HG02852 (cell line): ENCODE measurements around the gene RASL10B.

Experiments used
- ATAC-seq: cut with Tn5 transposase; IDR thresholded peaks from one replicate; pipeline ENCODE4 v1.9.1; 2021; ENCODE audit warnings: mild to moderate bottlenecking, moderate library complexity; ENCODE audit not compliant: unreplicated experiment

Gene RASL10B

GRCh38 chr17:35716897-35717465 lies 14.5 kb upstream of the RASL10B start:
- no peak for ATAC-seq

GRCh38 chr17:35717475-35717874 lies 14.0 kb upstream of the RASL10B start:
- no peak for ATAC-seq

GRCh38 chr17:35723735-35724134 lies 7.7 kb upstream of the RASL10B start:
- no peak for ATAC-seq

DNA sequence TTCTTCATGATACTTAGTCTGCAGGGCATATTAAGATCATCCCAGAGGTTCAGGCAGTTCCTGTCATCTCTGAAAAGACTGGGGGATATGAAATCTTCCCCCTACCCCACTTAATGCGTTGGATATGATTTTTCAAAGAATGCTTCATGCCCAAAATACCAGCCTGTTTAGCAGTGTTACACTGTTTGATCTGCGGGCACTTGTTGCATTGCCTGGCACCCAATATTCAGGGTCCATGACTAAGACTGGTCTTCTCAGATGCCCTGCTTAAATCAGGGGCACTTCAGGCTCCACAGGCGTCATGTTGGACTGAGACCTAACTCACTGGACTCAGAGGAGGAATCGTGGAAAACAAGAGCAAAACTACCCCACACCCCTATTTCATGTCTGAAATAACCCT lies 6.4 kb upstream of the RASL10B start:
- no peak for ATAC-seq

DNA sequence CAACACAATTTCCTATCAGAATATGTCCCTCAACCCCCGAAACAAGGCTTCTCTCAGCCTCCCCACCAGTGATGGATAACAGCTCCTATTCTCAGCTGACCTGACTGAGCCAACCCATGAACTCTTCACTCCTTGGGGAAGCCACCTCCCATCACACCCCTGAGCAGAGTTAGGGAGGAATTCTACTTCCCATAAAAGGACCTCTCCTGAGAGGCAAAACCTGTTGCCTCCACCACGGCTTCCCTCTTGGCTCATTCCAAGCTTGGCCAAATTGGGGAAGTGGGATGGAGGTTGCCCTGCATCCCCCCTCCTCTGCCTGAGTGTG lies 5.7 kb upstream of the RASL10B start:
- ATAC-seq = no peak

GRCh38 chr17:35726127-35726952 lies 5.1 kb upstream of the RASL10B start:
- ATAC-seq = no peak

DNA sequence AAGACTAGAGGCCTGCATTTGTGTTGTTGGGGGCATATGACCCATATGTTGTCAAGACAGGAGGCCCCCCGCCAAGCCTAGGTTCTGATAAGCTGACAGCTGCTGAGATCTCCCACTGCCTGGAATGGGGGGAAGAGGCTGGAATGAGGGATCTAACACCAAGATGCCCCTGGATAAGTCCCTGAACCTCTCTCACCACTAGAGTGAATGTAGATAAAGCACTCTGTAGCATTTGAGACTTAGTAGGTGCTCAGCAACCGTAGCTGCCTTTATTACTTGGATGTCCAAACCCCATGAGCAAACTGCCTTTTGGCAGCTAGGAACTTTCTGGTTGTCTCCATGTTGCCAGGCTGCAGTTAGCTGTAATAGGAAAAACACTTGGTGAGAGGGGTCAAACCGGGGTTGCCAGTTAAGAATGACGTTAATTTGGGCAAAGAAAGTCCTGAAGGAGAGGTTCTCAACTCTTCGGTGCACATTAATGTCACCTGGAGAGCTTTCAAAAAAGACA lies 4.4 kb upstream of the RASL10B start:
- ATAC-seq = no peak

DNA sequence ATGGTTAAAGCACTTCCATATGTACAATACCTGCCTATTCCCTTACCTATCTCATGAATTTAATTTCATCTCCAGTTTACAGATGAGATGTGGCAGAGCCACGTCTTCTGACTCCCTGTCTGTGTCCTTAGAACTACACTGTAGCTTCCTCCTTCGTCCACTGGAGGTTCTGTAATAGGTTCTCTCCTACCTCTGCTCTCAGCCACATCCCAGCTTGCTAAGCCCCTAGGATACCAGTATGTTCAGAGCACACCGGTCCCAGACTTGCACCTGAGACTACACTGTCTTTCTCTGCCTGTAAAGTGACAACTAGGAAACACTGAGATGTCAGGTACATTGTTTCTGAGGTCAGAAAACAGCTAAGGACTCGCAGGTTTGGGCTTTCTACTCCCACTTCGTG lies 3.8 kb upstream of the RASL10B start:
- no peak for ATAC-seq

DNA sequence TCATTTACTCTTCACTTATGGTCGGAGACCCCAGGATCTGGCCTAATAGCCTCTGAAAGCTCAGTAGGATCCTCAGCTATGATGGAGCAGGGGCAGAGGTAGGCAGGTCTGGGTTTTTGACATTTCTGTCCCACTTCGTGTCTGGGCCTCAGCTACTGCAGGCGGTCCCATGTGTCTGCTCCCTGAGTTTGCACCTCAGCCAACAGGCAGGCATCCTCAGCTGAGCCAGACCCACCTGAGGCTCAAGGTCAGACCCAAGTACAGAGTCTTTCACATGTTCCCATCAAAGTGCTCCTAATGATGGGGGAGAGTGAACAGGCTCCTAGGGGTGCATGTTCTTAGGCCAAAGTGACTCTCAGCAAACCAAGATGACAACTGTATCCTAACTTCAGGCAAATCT lies 2.9 kb upstream of the RASL10B start:
- no peak for ATAC-seq

GRCh38 chr17:35729405-35729833 lies 2.0 kb upstream of the RASL10B start:
- no peak for ATAC-seq

GRCh38 chr17:35730400-35731005 lies 936 bp upstream of the RASL10B start:
- ATAC-seq = no peak

- ATAC-seq = no peak
Observed at GRCh38 chr17:35731917-35732805, 722 bp downstream of the RASL10B start.

DNA sequence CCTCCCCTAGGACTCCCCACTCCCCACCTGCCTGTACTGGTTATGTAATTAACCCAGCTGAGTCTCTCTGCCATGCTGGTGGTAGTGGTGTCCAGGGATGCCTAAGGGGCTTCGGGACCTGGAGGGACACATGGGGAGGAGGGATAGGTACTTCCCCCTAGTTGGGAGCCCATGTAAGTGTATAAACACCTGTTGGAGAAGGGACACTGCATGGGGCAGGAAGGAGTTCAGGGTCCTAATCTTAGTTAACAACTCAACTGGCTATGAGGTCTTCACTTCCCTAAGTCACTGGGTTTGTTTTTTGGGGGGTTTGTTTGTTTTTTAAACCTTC lies 1.3 kb downstream of the RASL10B start:
- ATAC-seq = no peak

- ATAC-seq = no peak
Observed at GRCh38 chr17:35733366-35733765, 1.9 kb downstream of the RASL10B start.

DNA sequence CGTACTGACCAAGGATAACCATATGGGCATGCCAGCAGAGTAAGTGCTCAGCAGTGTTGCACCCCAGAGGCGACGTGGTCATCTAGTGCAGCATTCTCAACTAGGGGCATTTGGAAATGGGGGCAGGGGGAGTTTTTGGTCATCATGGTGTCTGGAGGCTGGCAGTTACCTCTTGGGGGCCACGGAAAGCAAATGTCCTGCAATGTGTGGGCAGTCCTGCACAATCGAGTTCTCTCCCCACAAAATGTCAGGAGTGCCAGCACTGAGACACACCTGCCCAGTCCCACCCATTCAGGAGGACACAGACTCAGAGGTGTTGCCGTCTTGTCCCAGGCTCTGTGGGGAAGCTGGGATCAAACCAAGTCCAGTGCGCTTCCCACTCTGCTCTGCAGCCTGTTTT lies 3.0 kb downstream of the RASL10B start:
- ATAC-seq = no peak

DNA sequence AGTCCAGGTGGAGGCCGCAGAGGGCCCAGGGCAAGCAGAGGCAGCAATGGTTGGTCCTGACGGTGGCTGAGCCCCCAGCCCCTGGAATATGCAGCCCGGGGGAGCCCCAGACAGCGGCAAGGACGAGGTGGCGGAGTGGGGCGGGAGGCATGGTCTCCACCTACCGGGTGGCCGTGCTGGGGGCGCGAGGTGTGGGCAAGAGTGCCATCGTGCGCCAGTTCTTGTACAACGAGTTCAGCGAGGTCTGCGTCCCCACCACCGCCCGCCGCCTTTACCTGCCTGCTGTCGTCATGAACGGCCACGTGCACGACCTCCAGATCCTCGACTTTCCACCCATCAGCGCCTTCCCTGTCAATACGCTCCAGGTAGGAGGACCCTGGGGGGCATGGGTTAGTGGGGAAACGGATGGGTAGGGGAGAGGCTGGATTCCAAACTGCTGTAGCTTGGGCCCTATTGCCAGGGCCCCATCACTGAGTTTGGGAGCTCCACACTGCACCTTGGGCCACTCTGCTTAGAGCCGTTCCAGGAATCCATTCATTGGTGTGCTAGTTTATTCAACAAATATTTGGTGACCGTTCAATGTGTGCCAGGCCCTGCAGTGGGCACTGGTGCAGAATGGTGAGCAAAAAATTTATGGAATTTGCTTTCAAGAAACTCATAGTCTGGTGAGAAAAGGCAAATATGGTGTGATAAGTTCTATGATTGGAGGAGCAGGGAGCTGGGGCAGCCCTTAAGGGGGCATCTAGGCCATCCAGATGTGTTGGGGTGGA lies 3.8 kb downstream of the RASL10B start:
- ATAC-seq = no peak

DNA sequence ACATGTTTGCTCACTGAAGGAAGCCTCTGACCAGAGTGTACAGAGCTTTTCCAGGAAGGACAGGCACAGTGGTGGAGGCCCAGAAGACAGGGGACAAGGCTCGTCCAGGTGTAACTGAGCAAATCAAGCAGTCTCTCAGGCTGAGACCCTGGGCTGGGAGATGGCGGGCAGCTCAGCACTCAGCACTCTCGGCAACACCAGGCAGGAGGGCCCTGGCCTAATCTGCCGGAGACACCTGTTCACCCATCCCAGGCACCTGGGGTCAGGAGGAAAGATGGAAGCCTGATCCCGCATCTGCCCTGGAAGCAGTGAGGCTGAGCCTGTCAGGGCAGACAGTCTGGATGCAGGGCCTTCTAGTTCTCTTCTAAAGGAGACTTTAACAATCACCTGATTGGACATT lies 4.8 kb downstream of the RASL10B start:
- ATAC-seq = no peak

- ATAC-seq = no peak
Observed at GRCh38 chr17:35738519-35739133, 7.2 kb downstream of the RASL10B start.

GRCh38 chr17:35740216-35740615 lies 8.8 kb downstream of the RASL10B start:
- no peak for ATAC-seq
